Esophagus (tissue), 2 donors: ENCODE results near the gene MEPCE. TPM values are rescaled to one million over a fixed set of nuclear protein-coding genes. Genes with fewer than 3 reads are reported as not detected.

Experiments
- H3K27ac ChIP-seq, 2 donors: one replicate each; pipeline ENCODE4 v1.5.1; 2013; ENCODE audit warnings: low read depth in 2 of 2, mild to moderate bottlenecking in 2 of 2, inconsistent platforms in 1 of 2, low read length in 1 of 2, moderate library complexity in 1 of 2
- H3K27me3 ChIP-seq, 2 donors: one replicate each; pipeline ENCODE4 v1.6.1; 2013; ENCODE audit warnings: low read length in 2 of 2, control low read depth in 1 of 2, mild to moderate bottlenecking in 1 of 2; ENCODE audit not compliant: insufficient read depth in 2 of 2, control insufficient read depth in 1 of 2
- H3K36me3 ChIP-seq, 2 donors: one replicate each; pipeline ENCODE4 v1.6.1; 2013; ENCODE audit warnings: low read length in 1 of 2; ENCODE audit not compliant: control insufficient read depth in 2 of 2, insufficient read depth in 2 of 2
- H3K4me1 ChIP-seq, 2 donors: one replicate each; pipeline ENCODE4 v1.6.1; 2013; ENCODE audit warnings: low read length in 1 of 2; ENCODE audit not compliant: control insufficient read depth in 2 of 2, insufficient read depth in 2 of 2
- H3K4me3 ChIP-seq, 2 donors: one replicate each; pipeline ENCODE4 v1.5.1; 2013; ENCODE audit warnings: low read length in 2 of 2, mild to moderate bottlenecking in 2 of 2, low read depth in 1 of 2, moderate library complexity in 1 of 2
- H3K9me3 ChIP-seq, 2 donors: one replicate each; pipeline ENCODE4 v1.6.1; 2013; ENCODE audit warnings: mild to moderate bottlenecking in 2 of 2, low read depth in 1 of 2, low read length in 1 of 2, moderate library complexity in 1 of 2; ENCODE audit not compliant: control insufficient read depth in 2 of 2, insufficient read depth in 1 of 2
- WGBS, 2 donors: extraction: QIAGEN DNeasy Blood & Tissue Kit; methylation state at CpG; one replicate each; pipeline ENCODE4 v1.1.7; 2013; 5-methylcytosine and 5-hydroxymethylcytosine counted together
- polyA plus RNA-seq, 2 donors: library from polyadenylated mRNA; stranded (reverse); fragments of 200-250 nt; gene quantifications; one replicate each; pipeline ENCODE4 v1.2.3, GENCODE V29; 2013
- donor health status: healthy with polysubstance abuse.
- donor health status: Bipolar disorder and iron deficiency.

MEPCE gene
- polyA plus RNA-seq, 2 donors: 18.0 to 21.8 TPM

DNA sequence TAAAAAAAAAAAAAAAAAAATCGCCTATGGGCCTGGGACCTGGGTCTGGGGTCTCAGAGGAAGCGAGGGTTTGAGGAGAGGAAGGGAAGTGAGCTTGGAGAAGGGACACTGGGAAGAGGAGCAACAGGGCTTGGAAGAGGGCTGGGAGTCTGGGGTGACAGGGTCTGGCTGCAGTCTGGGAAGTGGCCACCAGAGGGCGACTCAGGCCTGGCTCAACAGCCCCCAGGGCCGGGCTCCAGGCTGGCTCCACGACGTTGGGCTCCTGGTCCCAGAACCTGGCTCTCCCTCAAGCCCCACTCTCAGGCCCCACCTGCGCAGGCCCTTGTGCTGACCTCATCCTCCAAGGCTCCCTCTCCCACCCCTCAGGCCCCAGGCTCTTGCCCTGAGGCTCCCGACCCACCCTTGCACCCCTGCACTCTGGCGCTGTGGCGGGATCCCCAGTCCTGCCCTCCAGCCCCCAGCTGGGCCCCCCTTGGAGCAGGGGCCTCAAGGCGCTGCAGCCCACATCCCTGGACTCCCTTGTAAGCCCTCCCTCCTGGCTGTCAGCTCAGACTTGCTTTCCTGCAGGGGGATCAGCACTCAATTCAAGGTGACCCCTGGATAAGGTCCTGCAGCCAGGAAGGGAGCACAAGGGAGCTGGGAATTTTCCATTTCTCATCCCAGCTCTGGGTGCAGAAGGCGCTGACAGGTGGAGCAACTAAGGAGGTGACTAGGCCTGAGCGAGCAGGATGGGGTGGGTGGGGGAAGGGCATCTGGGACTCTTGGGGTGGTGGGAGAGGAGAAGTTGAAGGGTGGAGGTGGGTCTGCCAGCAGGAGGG lies 39.8 kb downstream of the MEPCE start:
- 34 to 36% methylated on average over 12 to 13 of the region's 13 CpGs for WGBS, 2 donors
- H3K4me1 ChIP-seq: peaks cover 3 to 16% of the 10 kb centered on the region in 2 donors

DNA sequence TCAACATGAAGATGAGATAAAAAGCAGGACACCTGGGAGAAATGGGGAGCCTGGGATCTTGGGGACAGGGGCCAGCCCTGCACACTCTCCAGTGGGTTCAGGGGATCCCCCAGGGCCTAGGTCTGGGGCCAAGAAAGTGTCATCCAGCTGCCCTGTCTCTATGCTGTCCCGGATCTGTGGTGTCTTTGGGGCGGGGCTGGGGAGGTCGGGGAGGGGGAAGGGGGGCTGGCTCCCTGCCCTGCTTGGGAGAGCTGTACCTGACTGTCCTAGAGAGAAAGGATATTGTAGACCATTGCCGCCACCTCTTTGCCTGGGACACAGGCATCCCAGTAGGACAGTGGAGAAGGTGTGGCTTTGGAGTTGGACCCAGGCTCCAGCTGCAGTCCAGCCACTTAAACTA lies 41.4 kb downstream of the MEPCE start:
- WGBS, 2 donors: 49 to 52% methylated on average over 4 of the region's 4 CpGs
- peaks cover 0 to 22% of the 10 kb centered on the region in 2 donors for H3K36me3 ChIP-seq
- H3K4me3 ChIP-seq: no peak overlapping the region
- H3K9me3 ChIP-seq: no peaks in the 10 kb centered on the region
- H3K27ac ChIP-seq: no peak overlapping the region
- peaks cover 9 to 21% of the 10 kb centered on the region in 2 donors for H3K4me1 ChIP-seq
- H3K27me3 ChIP-seq: no peaks in the 10 kb centered on the region

More for the DNA sequence above, 39.8 kb downstream of the MEPCE start:
- no peaks in the 10 kb centered on the region for H3K9me3 ChIP-seq
- peaks cover 0 to 22% of the 10 kb centered on the region in 2 donors for H3K36me3 ChIP-seq
- H3K27ac ChIP-seq: peak overlapping the region in 1 of 2 donors; percentile 1
- H3K4me3 ChIP-seq: no peak overlapping the region
- no peaks in the 10 kb centered on the region for H3K27me3 ChIP-seq

DNA sequence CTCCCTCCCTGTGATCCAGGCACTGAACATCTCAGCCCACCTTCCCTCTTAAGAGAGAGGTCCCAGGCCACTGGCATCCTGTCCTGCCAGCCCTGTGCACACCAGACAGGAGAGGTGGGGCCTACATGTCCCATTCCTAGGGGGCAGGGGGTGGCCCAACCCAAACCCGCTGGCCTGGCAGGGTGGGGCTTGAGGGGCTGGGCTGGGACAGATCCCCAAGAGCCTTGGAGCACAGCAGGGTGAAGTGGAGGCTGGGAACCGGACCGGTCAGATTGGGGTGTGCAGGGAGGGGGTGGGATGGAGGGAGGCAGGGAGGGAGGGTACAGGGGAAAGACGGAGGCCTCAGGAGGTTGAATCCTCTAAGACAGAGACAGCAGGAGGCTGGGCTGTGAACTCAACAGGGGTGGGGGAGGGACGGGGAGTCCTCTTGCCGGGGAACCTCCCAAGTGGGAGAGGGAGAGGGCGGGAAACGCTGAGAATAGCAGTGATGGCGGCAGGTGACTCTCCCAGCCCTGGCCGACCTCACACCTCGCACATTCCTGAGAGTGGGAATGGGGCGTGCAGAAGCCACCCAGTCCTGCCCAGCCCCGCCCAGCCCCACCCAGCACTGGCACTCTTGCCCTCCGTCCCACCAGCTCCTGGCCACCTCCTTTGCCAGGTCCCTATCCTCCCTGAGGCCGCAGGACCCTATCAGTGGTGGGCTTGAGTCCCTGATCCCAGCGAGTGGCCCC lies 42.7 kb downstream of the MEPCE start:
- H3K27me3 ChIP-seq: no peaks in the 10 kb centered on the region
- no peak overlapping the region for H3K4me3 ChIP-seq
- WGBS, 2 donors: 50 to 63% methylated on average over 15 to 16 of the region's 16 CpGs
- H3K27ac ChIP-seq: peak overlapping the region; percentile 34 to 59
- H3K9me3 ChIP-seq: no peaks in the 10 kb centered on the region
- peaks cover 0 to 20% of the 10 kb centered on the region in 2 donors for H3K36me3 ChIP-seq
- H3K4me1 ChIP-seq: peaks cover 14 to 31% of the 10 kb centered on the region in 2 donors

DNA sequence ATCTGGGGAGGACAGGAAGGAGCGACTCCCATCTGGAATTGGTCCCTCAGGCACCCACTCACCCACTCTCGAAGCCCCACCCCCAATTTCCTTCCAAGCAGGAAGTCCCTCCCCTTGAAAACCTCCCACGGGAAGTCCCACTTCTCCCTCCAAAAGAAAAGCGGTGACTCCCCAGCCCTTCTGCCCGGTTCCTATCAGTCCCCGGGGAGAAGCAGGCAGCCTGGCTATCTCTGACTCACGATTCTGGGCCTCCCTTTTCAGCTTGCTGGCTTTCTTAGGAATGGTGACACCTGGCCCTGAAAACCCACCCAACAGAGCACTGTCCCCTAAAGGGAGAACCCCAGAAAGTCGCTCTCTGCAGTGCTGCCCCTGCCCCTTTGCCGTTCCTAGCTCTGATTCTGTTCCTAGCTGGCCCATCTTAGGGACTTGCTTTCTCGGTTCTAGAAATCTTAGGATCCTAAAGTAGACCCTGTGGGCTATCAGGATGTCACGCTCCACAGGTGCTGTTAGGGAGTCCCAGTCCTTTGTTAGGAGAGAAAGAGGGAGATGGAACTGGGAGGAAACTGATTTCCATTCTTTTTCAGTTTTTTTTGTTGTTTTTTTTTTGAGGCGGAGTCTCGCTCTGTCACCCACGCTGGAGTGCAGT lies 43.3 kb downstream of the MEPCE start:
- H3K27me3 ChIP-seq: no peaks in the 10 kb centered on the region
- H3K4me3 ChIP-seq: no peak overlapping the region
- peak overlapping the region; percentile 28 to 59 for H3K27ac ChIP-seq
- H3K36me3 ChIP-seq: peaks cover 0 to 19% of the 10 kb centered on the region in 2 donors
- WGBS, 2 donors: 43 to 49% methylated on average over 14 of the region's 14 CpGs
- no peaks in the 10 kb centered on the region for H3K9me3 ChIP-seq
- H3K4me1 ChIP-seq: peaks cover 14 to 33% of the 10 kb centered on the region in 2 donors

DNA sequence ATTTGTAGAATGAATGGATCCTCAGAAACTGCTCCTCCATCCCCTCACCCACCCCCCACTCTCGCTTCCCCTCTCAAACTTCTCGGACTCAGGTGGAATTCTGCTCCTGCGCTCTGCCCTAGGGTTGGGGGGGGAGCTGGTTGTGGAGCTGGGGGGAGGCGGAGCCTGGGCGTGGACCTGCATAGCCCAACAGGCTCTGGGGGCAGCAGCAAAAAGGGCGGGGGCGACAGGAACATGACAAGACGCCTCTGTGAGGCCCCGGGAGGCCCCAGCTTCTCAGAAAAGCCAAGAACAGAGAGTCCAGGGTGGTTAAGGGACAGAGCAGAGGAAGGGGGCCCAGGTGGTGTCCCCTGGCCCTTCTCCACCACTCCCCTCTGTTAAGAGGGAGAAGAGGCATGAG lies 45.9 kb downstream of the MEPCE start:
- no peaks in the 10 kb centered on the region for H3K9me3 ChIP-seq
- peak overlapping the region in 1 of 2 donors; percentile 97 for H3K4me3 ChIP-seq
- 40 to 44% methylated on average over 9 of the region's 9 CpGs for WGBS, 2 donors
- no peaks in the 10 kb centered on the region for H3K27me3 ChIP-seq
- H3K4me1 ChIP-seq: peaks cover 13 to 30% of the 10 kb centered on the region in 2 donors
- H3K27ac ChIP-seq: peak overlapping the region in 1 of 2 donors; percentile 8
- H3K36me3 ChIP-seq: peaks cover 0 to 19% of the 10 kb centered on the region in 2 donors

DNA sequence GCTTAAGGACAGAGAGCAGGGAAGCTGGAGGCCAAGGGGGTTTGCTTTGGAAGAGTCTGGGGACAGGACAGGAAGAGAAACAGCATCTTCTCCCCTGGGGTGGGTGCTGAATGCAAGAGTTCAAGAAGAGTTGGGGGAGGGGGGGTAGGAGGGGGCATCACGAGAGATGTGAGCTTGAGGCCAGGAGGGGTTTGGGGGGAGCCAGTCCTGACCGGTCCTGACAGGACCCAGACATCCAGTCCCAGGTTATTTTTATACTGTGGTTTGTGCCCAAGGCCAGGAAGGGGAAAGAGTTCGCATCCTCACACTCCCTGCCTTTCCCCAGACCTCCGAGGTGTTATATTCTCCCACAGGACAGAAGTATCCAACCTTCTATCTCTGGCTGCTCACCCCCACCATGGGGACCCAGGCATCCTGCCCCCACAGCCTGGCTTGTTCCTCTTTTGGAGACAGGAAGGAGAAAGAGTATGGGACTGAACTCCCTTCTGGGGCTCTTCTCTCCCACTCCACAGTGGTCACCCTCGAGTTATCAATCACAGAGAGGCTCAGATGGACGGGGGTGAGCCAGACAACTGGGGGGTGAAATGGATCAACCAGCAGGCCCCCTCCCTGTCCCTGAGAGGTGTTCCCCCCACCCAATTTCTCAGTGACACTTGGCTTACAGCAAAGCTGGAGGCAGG lies 46.6 kb downstream of the MEPCE start:
- WGBS, 2 donors: 18 to 22% methylated on average over 6 of the region's 6 CpGs
- Histone ChIP-seq H3K9me3 (no peaks in the 10 kb centered on the region), H3K36me3 (peaks cover 0 to 16% of the 10 kb centered on the region in 2 donors), H3K4me3 (peak overlapping the region; percentile 94 to 97), H3K27ac (peak overlapping the region in 1 of 2 donors; percentile 43), H3K27me3 (no peaks in the 10 kb centered on the region), H3K4me1 (peaks cover 13 to 28% of the 10 kb centered on the region in 2 donors)

DNA sequence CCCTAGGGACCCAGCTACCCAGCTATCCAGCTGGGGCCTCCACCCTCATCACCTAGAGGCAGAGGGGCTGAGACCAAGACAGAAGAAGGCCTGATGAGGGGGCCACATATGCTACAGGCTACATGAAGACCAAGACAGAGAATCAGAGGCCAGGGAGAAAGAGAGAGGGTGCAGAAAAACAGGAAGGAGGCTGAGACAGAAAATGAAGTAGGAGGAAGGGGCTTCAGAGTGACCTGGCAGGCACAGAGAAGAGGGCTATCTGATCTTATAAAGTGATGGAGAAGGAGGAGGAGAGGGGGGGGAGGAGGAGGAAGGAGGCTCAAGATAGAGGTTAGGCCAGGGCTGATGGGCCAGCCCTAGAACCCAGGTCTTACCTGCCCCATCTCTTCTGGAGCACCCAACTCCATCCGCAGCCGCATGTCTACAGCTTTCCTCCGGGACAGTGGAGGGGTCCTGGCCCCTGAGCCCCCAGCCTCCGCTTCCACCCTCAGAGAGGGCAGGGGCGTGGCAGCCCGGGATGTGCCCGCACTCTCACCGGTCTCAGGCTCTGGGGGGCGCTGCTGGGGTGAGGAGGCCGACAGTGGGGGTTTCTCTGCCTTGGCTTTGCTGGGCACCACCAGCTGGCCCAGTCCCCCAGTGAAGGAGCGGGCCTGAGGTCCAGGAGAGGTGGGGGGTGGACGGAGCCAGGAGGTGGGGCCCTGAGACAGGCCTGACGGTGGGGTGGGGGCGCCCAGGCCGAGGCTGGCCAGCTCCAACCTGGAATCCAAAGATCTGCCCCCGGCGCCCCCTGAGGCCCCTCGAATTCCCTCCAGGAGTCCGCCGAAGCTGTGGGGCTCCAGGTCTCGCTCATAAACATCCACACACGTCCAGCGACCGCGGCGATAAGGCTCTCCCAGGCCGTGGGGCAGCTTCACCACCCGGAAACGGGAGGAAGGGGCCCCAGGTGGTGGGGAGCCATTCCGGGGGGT lies 47.6 kb downstream of the MEPCE start:
- WGBS, 2 donors: 8 to 14% methylated on average over 25 to 30 of the region's 30 CpGs
- Histone ChIP-seq H3K36me3 (peaks cover 0 to 13% of the 10 kb centered on the region in 2 donors), H3K9me3 (no peaks in the 10 kb centered on the region), H3K27ac (peak overlapping the region; percentile 48 to 53), H3K4me1 (peaks cover 13 to 24% of the 10 kb centered on the region in 2 donors), H3K4me3 (peak overlapping the region; percentile 94 to 97), H3K27me3 (no peaks in the 10 kb centered on the region)

DNA sequence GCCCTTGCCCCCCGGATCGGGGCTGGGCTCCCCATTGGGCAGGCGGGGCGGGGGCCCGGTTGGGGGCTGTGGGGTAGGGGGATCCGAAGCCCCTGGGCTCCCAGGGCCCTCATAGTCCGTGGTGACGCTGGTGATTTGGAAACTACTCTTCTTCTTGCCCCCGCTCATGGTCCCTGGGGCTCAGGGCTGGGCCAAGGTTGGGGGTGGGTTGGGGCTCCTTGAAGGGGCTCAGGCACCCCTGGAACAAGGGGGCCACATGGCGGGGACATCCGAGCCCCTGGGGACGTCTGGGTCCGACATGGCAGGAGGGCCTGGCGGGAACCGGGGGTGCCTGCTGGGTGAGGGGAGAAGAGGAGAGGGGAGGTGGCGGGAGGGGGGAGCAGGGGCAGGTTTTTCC lies 48.2 kb downstream of the MEPCE start:
- Histone ChIP-seq H3K9me3 (no peaks in the 10 kb centered on the region), H3K27me3 (no peaks in the 10 kb centered on the region), H3K36me3 (peaks cover 0 to 13% of the 10 kb centered on the region in 2 donors), H3K27ac (peak overlapping the region; percentile 48 to 53), H3K4me1 (peaks cover 13 to 18% of the 10 kb centered on the region in 2 donors), H3K4me3 (peak overlapping the region; percentile 94 to 97)
- WGBS, 2 donors: 1% methylated on average over 15 to 16 of the region's 16 CpGs
